ENCODE results near the gene PICALM. TPM values are rescaled to one million over a fixed set of nuclear protein-coding genes. Genes with fewer than 3 reads are reported as not detected.

The PICALM gene
- polyA plus RNA-seq, 4 donors: 226 to 285 (median 254) TPM

- DNase-seq (ENCODE audit: low read depth in 4 of 4, low spot score in 2 of 4): no peak
Observed at GRCh38 chr11:86081455-86081854, 12.6 kb upstream of the PICALM start.

GRCh38 chr11:86079421-86079820, 10.5 kb upstream of the PICALM start:
- DNase-seq (ENCODE audit: low read depth in 4 of 4, low spot score in 2 of 4): no peak

GRCh38 chr11:86073948-86074347, 5.1 kb upstream of the PICALM start:
- no peak for DNase-seq (ENCODE audit: low read depth in 4 of 4, low spot score in 2 of 4)

GRCh38 chr11:86072211-86072610, 3.3 kb upstream of the PICALM start:
- DNase-seq (ENCODE audit: low read depth in 4 of 4, low spot score in 2 of 4): no peak

GRCh38 chr11:86070142-86071056, 1.5 kb upstream of the PICALM start:
- no peak for DNase-seq (ENCODE audit: low read depth in 4 of 4, low spot score in 2 of 4)

- DNase-seq (ENCODE audit: low read depth in 4 of 4, low spot score in 2 of 4): peak in 3 of 4 donors; percentile 48 to 77 (median 59)
Observed at GRCh38 chr11:86069408-86070101, 671 bp upstream of the PICALM start.

GRCh38 chr11:86068138-86068871, 579 bp downstream of the PICALM start:
- DNase-seq (ENCODE audit: low read depth in 4 of 4, low spot score in 2 of 4): peak in 3 of 4 donors; percentile 32 to 77 (median 66)

- peak in 2 of 4 donors; percentile 31 to 34 for DNase-seq (ENCODE audit: low read depth in 4 of 4, low spot score in 2 of 4)
Observed at GRCh38 chr11:86067851-86068137, 1.1 kb downstream of the PICALM start.

GRCh38 chr11:86067009-86067850, 1.7 kb downstream of the PICALM start:
- DNase-seq (ENCODE audit: low read depth in 4 of 4, low spot score in 2 of 4): peak in 3 of 4 donors; percentile 33 to 62 (median 38)

GRCh38 chr11:86066657-86067008, 2.3 kb downstream of the PICALM start:
- peak in 2 of 4 donors; percentile 29 to 47 for DNase-seq (ENCODE audit: low read depth in 4 of 4, low spot score in 2 of 4)

- peak in 1 of 4 donors; percentile 15 for DNase-seq (ENCODE audit: low read depth in 4 of 4, low spot score in 2 of 4)
Observed at GRCh38 chr11:86066033-86066432, 2.9 kb downstream of the PICALM start.

GRCh38 chr11:86064220-86064803, 4.6 kb downstream of the PICALM start:
- no peak for DNase-seq (ENCODE audit: low read depth in 4 of 4, low spot score in 2 of 4)

GRCh38 chr11:86063536-86063935, 5.3 kb downstream of the PICALM start:
- DNase-seq (ENCODE audit: low read depth in 4 of 4, low spot score in 2 of 4): no peak

GRCh38 chr11:86062719-86063118, 6.2 kb downstream of the PICALM start:
- DNase-seq (ENCODE audit: low read depth in 4 of 4, low spot score in 2 of 4): no peak

- DNase-seq (ENCODE audit: low read depth in 4 of 4, low spot score in 2 of 4): no peak
Observed at GRCh38 chr11:86061483-86062205, 7.2 kb downstream of the PICALM start.

- DNase-seq (ENCODE audit: low read depth in 4 of 4, low spot score in 2 of 4): no peak
Observed at GRCh38 chr11:86060544-86060943, 8.3 kb downstream of the PICALM start.

GRCh38 chr11:86058360-86058759, 10.5 kb downstream of the PICALM start:
- DNase-seq (ENCODE audit: low read depth in 4 of 4, low spot score in 2 of 4): no peak

- DNase-seq (ENCODE audit: low read depth in 4 of 4, low spot score in 2 of 4): no peak
Observed at GRCh38 chr11:86056351-86056854, 12.5 kb downstream of the PICALM start.

Measured in left renal cortex interstitium (tissue), 4 donors.